ENCODE measurements around the gene XKR7.

- no peak for TF ChIP-seq CTCF (IDR thresholded peaks at IDR 0.05)
- TF ChIP-seq EZH2 (IDR thresholded peaks at IDR 0.05; ENCODE audit: borderline replicate concordance, insufficient read depth, low read depth, low read length, poor library complexity, severe bottlenecking): no peak
Measured at GRCh38 chr20:31962761-31963160, 5.2 kb upstream of the XKR7 start.

Measured in B cell (primary cell).